ENCODE measurements around the gene SERHL2.
"Not testable (repeated sequence)": the region's sequence is repeated elsewhere in the genome, so short reads cannot be mapped to it uniquely, and the experiment has no call there.

Gene SERHL2

GRCh38 chr22:42553475-42554361 lies at the start of gene SERHL2:
Gene SERHL2, plus strand, starts transcription at chr22:42553956. Its CDS starts 65 bp downstream, at chr22:42554021.
- DNase-seq (ENCODE audit: low read depth in 2 of 2): peak; percentile 59 to 81

- not testable (repeated sequence) for DNase-seq (ENCODE audit: low read depth in 2 of 2)
Measured at GRCh38 chr22:42508327-42508974, 45.3 kb upstream of the SERHL2 start.

GRCh38 chr22:42508975-42509364 lies 44.8 kb upstream of the SERHL2 start:
- not testable (repeated sequence) for DNase-seq (ENCODE audit: low read depth in 2 of 2)

- no peak for DNase-seq (ENCODE audit: low read depth in 2 of 2)
Measured at GRCh38 chr22:42509548-42509947, 44.2 kb upstream of the SERHL2 start.

- no peak for DNase-seq (ENCODE audit: low read depth in 2 of 2)
Measured at GRCh38 chr22:42511401-42511891, 42.3 kb upstream of the SERHL2 start.

- DNase-seq (ENCODE audit: low read depth in 2 of 2): not testable (repeated sequence)
Measured at GRCh38 chr22:42512273-42512990, 41.3 kb upstream of the SERHL2 start.

GRCh38 chr22:42514331-42514730 lies 39.4 kb upstream of the SERHL2 start:
- DNase-seq (ENCODE audit: low read depth in 2 of 2): not testable (repeated sequence)

GRCh38 chr22:42515304-42515703 lies 38.5 kb upstream of the SERHL2 start:
- DNase-seq (ENCODE audit: low read depth in 2 of 2): not testable (repeated sequence)

- no peak for DNase-seq (ENCODE audit: low read depth in 2 of 2)
Measured at GRCh38 chr22:42515896-42516295, 37.9 kb upstream of the SERHL2 start.

- DNase-seq (ENCODE audit: low read depth in 2 of 2): not testable (repeated sequence)
Measured at GRCh38 chr22:42517103-42517502, 36.7 kb upstream of the SERHL2 start.

GRCh38 chr22:42518638-42519524 lies 34.9 kb upstream of the SERHL2 start:
- not testable (repeated sequence) for DNase-seq (ENCODE audit: low read depth in 2 of 2)

- DNase-seq (ENCODE audit: low read depth in 2 of 2): peak; percentile 67 to 81
Measured at GRCh38 chr22:42519525-42520401, 34.0 kb upstream of the SERHL2 start, which contains the start of gene RRP7A. Gene RRP7A, minus strand, starts transcription at chr22:42519796. Its CDS starts 10 bp downstream, at chr22:42519786.

GRCh38 chr22:42521228-42521546 lies 32.6 kb upstream of the SERHL2 start:
- DNase-seq (ENCODE audit: low read depth in 2 of 2): no peak

- DNase-seq (ENCODE audit: low read depth in 2 of 2): no peak
Measured at GRCh38 chr22:42522546-42522945, 31.2 kb upstream of the SERHL2 start.

GRCh38 chr22:42528591-42529307 lies 25.0 kb upstream of the SERHL2 start:
- no peak for DNase-seq (ENCODE audit: low read depth in 2 of 2)

- DNase-seq (ENCODE audit: low read depth in 2 of 2): not testable (repeated sequence)
Measured at GRCh38 chr22:42529435-42529834, 24.3 kb upstream of the SERHL2 start.

- not testable (repeated sequence) for DNase-seq (ENCODE audit: low read depth in 2 of 2)
Measured at GRCh38 chr22:42531401-42532084, 22.2 kb upstream of the SERHL2 start.

GRCh38 chr22:42533638-42533977 lies 20.1 kb upstream of the SERHL2 start:
- no peak for DNase-seq (ENCODE audit: low read depth in 2 of 2)

Data from stimulated activated CD4-positive, alpha-beta T cell treated with anti-CD3 and anti-CD28 coated beads, Interleukin-15, amount 100 ng/mL, for 48 hours (primary cell).